GM18907 (cell line): ENCODE data around the gene ABHD6.
A peak's percentile ranks its signal among the peaks of the same experiment; 100 is the strongest.
"Not testable (repeated sequence)": the region's sequence is repeated elsewhere in the genome, so short reads cannot be mapped to it uniquely, and the experiment has no call there.

ENCODE experiments used
- ATAC-seq: cut with Tn5 transposase; IDR thresholded peaks from one replicate; pipeline ENCODE4 v1.9.1; 2021; ENCODE audit warnings: mild to moderate bottlenecking, moderate library complexity; ENCODE audit not compliant: unreplicated experiment

The ABHD6 gene

GRCh38 chr3:58273362-58273761, 35.8 kb downstream of the ABHD6 start:
- not testable (repeated sequence) for ATAC-seq

GRCh38 chr3:58274027-58274614, 36.5 kb downstream of the ABHD6 start:
- no peak for ATAC-seq

GRCh38 chr3:58281069-58281468, 43.5 kb downstream of the ABHD6 start:
- no peak for ATAC-seq

- ATAC-seq: no peak
Observed at GRCh38 chr3:58285334-58285733, 47.7 kb downstream of the ABHD6 start.

- ATAC-seq: no peak
Observed at GRCh38 chr3:58287354-58287753, 49.8 kb downstream of the ABHD6 start.

GRCh38 chr3:58288011-58288728, 50.6 kb downstream of the ABHD6 start:
- ATAC-seq: no peak

- not testable (repeated sequence) for ATAC-seq
Observed at GRCh38 chr3:58288964-58289613, 51.5 kb downstream of the ABHD6 start.

GRCh38 chr3:58290446-58290845, 52.9 kb downstream of the ABHD6 start:
- ATAC-seq: not testable (repeated sequence)

GRCh38 chr3:58291671-58292338, 54.2 kb downstream of the ABHD6 start:
- ATAC-seq: no peak

- ATAC-seq: no peak
Observed at GRCh38 chr3:58292866-58293265, 55.3 kb downstream of the ABHD6 start.

- ATAC-seq: no peak
Observed at GRCh38 chr3:58293516-58293915, 55.9 kb downstream of the ABHD6 start.

- ATAC-seq: no peak
Observed at GRCh38 chr3:58296269-58296668, 58.7 kb downstream of the ABHD6 start.

- no peak for ATAC-seq
Observed at GRCh38 chr3:58296843-58297242, 59.3 kb downstream of the ABHD6 start.

- no peak for ATAC-seq
Observed at GRCh38 chr3:58298190-58298589, 60.6 kb downstream of the ABHD6 start.

GRCh38 chr3:58299075-58299474, 61.5 kb downstream of the ABHD6 start:
- no peak for ATAC-seq

GRCh38 chr3:58299839-58300516, 62.4 kb downstream of the ABHD6 start:
- no peak for ATAC-seq

GRCh38 chr3:58305882-58306711, 68.5 kb downstream of the ABHD6 start, which contains the start of the genes HTD2 and RPP14:
Gene HTD2 (plus strand): TSS chr3:58306520. CDS start chr3:58317614, 11,094 bp downstream.
Gene RPP14 (plus strand): TSS chr3:58306245. CDS start chr3:58310330, 4,085 bp downstream.
- peak; percentile 88 for ATAC-seq

GRCh38 chr3:58307639-58308215, 70.1 kb downstream of the ABHD6 start:
- no peak for ATAC-seq

- ATAC-seq: no peak
Observed at GRCh38 chr3:58308728-58309127, 71.1 kb downstream of the ABHD6 start.

- ATAC-seq: no peak
Observed at GRCh38 chr3:58317811-58318210, 80.2 kb downstream of the ABHD6 start.
